ENCODE measurements around the gene CDCA4. TPM values are rescaled to one million over a fixed set of nuclear protein-coding genes. Genes with fewer than 3 reads are reported as not detected.
"Not testable (repeated sequence)": the region's sequence is repeated elsewhere in the genome, so short reads cannot be mapped to it uniquely, and the experiment has no call there.

The CDCA4 gene
- total RNA-seq, 2 experiments from 2014 or later, result 57.1 to 57.5 TPM

- POLR2A ChIA-PET, result interaction anchor here (1.6 to 3.6 kb wide), 4 partner anchors 9 to 33 kb away, joined by 6 to 18 read pairs (median 8); no protein-coding TSS in a partner anchor
- peaks cover 51% of the 10 kb centered on the region for H3K4me1 Mint-ChIP-seq
- not testable (repeated sequence) for H3K27me3 Mint-ChIP-seq, H3K27ac Mint-ChIP-seq, H3K9me3 Mint-ChIP-seq, DNase-seq, H3K4me3 Mint-ChIP-seq
- H3K36me3 Mint-ChIP-seq (ENCODE audit: low read depth), result peaks cover 13% of the 10 kb centered on the region
- CTCF ChIA-PET, result interaction anchor here (2.3 to 3.4 kb wide), 2 partner anchors 17 to 18 kb away, joined by 14 to 36 read pairs; no protein-coding TSS in a partner anchor
Observed at GRCh38 chr14:105027718-105028117, 6.8 kb upstream of the CDCA4 start.

GRCh38 chr14:105026802-105027563 lies 6.1 kb upstream of the CDCA4 start:
- peak overlapping the region; percentile 90 for H3K27ac Mint-ChIP-seq
- H3K9me3 Mint-ChIP-seq, result peaks cover 2% of the 10 kb centered on the region
- peaks cover 51% of the 10 kb centered on the region for H3K4me1 Mint-ChIP-seq
- H3K36me3 Mint-ChIP-seq (ENCODE audit: low read depth), result peaks cover 13% of the 10 kb centered on the region
- no peak overlapping the region for H3K4me3 Mint-ChIP-seq
- ChIA-PET CTCF (interaction anchor here (0.6 to 3.4 kb wide), 3 partner anchors 9 to 51 kb away, joined by 3 to 36 read pairs (median 8); no protein-coding TSS in a partner anchor), POLR2A (interaction anchor here (0.7 to 3.6 kb wide), 7 partner anchors 10 to 274 kb away, joined by 3 to 18 read pairs (median 6); partner anchors contain the start of gene BRF1)
- DNase-seq, result no peak
- no peaks in the 10 kb centered on the region for H3K27me3 Mint-ChIP-seq

- peaks cover 58% of the 10 kb centered on the region for H3K4me1 Mint-ChIP-seq
- peaks cover 17% of the 10 kb centered on the region for H3K36me3 Mint-ChIP-seq (ENCODE audit: low read depth)
- H3K9me3 Mint-ChIP-seq, result peaks cover 2% of the 10 kb centered on the region
- ChIA-PET POLR2A (interaction anchor here (0.7 to 3.6 kb wide), 10 partner anchors 9 to 275 kb away, joined by 3 to 18 read pairs (median 4); partner anchors contain the start of gene BRF1), CTCF (interaction anchor here (0.6 to 3.4 kb wide), 5 partner anchors 9 to 64 kb away, joined by 3 to 36 read pairs (median 5); partner anchors contain the start of gene CLBA1)
- no peaks in the 10 kb centered on the region for H3K27me3 Mint-ChIP-seq
- peak overlapping the region; percentile 90 for H3K27ac Mint-ChIP-seq
- H3K4me3 Mint-ChIP-seq, result peak overlapping the region; percentile 52
- no peak for DNase-seq
Observed at GRCh38 chr14:105026033-105026785, 5.3 kb upstream of the CDCA4 start.

- peaks cover 17% of the 10 kb centered on the region for H3K36me3 Mint-ChIP-seq (ENCODE audit: low read depth)
- H3K9me3 Mint-ChIP-seq, result peaks cover 2% of the 10 kb centered on the region
- ChIA-PET POLR2A (interaction anchor here (0.9 to 3.6 kb wide), 8 partner anchors 11 to 267 kb away, joined by 3 to 18 read pairs (median 4); no protein-coding TSS in a partner anchor), CTCF (interaction anchor here (0.6 to 3.4 kb wide), 6 partner anchors 20 to 65 kb away, joined by 3 to 36 read pairs (median 5); partner anchors contain the start of gene CLBA1)
- peak overlapping the region; percentile 90 for H3K27ac Mint-ChIP-seq
- H3K27me3 Mint-ChIP-seq, result no peaks in the 10 kb centered on the region
- H3K4me1 Mint-ChIP-seq, result peaks cover 58% of the 10 kb centered on the region
- DNase-seq, result no peak
- H3K4me3 Mint-ChIP-seq, result no peak overlapping the region
Observed at GRCh38 chr14:105025429-105025828, 4.5 kb upstream of the CDCA4 start.

- CTCF ChIA-PET, result interaction anchor here (2.5 kb wide), 1 partner anchor 38 kb away, joined by 5 read pairs; the partner anchor contains the start of gene CLBA1
- H3K4me3 Mint-ChIP-seq, result no peak overlapping the region
- H3K27ac Mint-ChIP-seq, result peak overlapping the region; percentile 27
- H3K9me3 Mint-ChIP-seq, result peaks cover 2% of the 10 kb centered on the region
- DNase-seq, result no peak
- POLR2A ChIA-PET, result interaction anchor here (3.6 kb wide), 1 partner anchor 37 kb away, joined by 18 read pairs; no protein-coding TSS in a partner anchor
- H3K27me3 Mint-ChIP-seq, result no peaks in the 10 kb centered on the region
- H3K4me1 Mint-ChIP-seq, result peaks cover 67% of the 10 kb centered on the region
- H3K36me3 Mint-ChIP-seq (ENCODE audit: low read depth), result peaks cover 31% of the 10 kb centered on the region
Observed at GRCh38 chr14:105023791-105024480, 3.1 kb upstream of the CDCA4 start.

GRCh38 chr14:105023144-105023543 lies 2.3 kb upstream of the CDCA4 start:
- H3K27ac Mint-ChIP-seq, result peak overlapping the region; percentile 53
- H3K4me1 Mint-ChIP-seq, result peaks cover 75% of the 10 kb centered on the region
- peak overlapping the region; percentile 26 for H3K4me3 Mint-ChIP-seq
- no peak for DNase-seq
- H3K36me3 Mint-ChIP-seq (ENCODE audit: low read depth), result peaks cover 39% of the 10 kb centered on the region
- no peaks in the 10 kb centered on the region for H3K27me3 Mint-ChIP-seq
- POLR2A ChIA-PET, result interaction anchor here (7.6 kb wide), 1 partner anchor 39 kb away, joined by 120 read pairs; the partner anchor contains the start of gene GPR132
- peaks cover 2% of the 10 kb centered on the region for H3K9me3 Mint-ChIP-seq
- CTCF ChIA-PET, result interaction anchor here (6.2 kb wide), 1 partner anchor 22 kb away, joined by 59 read pairs; no protein-coding TSS in a partner anchor

- Mint-ChIP-seq H3K4me3 (peak overlapping the region; percentile 87), H3K4me1 (peaks cover 76% of the 10 kb centered on the region)
- POLR2A ChIA-PET, result interaction anchor here (2.1 to 7.6 kb wide), 5 partner anchors 11 to 40 kb away, joined by 7 to 120 read pairs (median 44); partner anchors contain the start of genes CLBA1 and GPR132
Observed at GRCh38 chr14:105022276-105022670, 1.4 kb upstream of the CDCA4 start.

GRCh38 chr14:105021656-105022275 lies 883 bp upstream of the CDCA4 start:
- ChIA-PET CTCF (interaction anchor here (0.8 to 6.2 kb wide), 4 partner anchors 23 to 44 kb away, joined by 3 to 59 read pairs (median 4); partner anchors contain the start of genes CLBA1 and GPR132), POLR2A (interaction anchor here (1.0 to 7.6 kb wide), 11 partner anchors 11 to 40 kb away, joined by 3 to 120 read pairs (median 8); partner anchors contain the start of genes CLBA1 and GPR132)
- Mint-ChIP-seq H3K9me3 (peaks cover under 1% of the 10 kb centered on the region), H3K4me3 (peak overlapping the region; percentile 87), H3K27me3 (no peaks in the 10 kb centered on the region), H3K4me1 (peaks cover 77% of the 10 kb centered on the region), H3K36me3 (ENCODE audit: low read depth) (peaks cover 42% of the 10 kb centered on the region), H3K27ac (peak overlapping the region; percentile 84)
- DNase-seq, result peak; percentile 42

More at GRCh38 chr14:105022276-105022670, 1.4 kb upstream of the CDCA4 start:
- Mint-ChIP-seq H3K36me3 (ENCODE audit: low read depth) (peaks cover 42% of the 10 kb centered on the region), H3K9me3 (peaks cover 2% of the 10 kb centered on the region), H3K27ac (no peak overlapping the region), H3K27me3 (no peaks in the 10 kb centered on the region)
- DNase-seq, result no peak
- CTCF ChIA-PET, result interaction anchor here (0.8 to 6.2 kb wide), 2 partner anchors 23 to 43 kb away, joined by 3 to 59 read pairs; partner anchors contain the start of gene GPR132

GRCh38 chr14:105019861-105020814 lies 745 bp downstream of the CDCA4 start:
- DNase-seq, result peak; percentile 63
- ChIA-PET POLR2A (interaction anchor here (0.7 to 7.6 kb wide), 24 partner anchors 9 to 471 kb away, joined by 3 to 120 read pairs (median 6); partner anchors contain the start of genes BRF1, CLBA1, GPR132 and NUDT14), CTCF (interaction anchor here (0.9 to 6.2 kb wide), 6 partner anchors 25 to 268 kb away, joined by 3 to 59 read pairs (median 5); partner anchors contain the start of gene SIVA1)
- Mint-ChIP-seq H3K36me3 (ENCODE audit: low read depth) (peaks cover 58% of the 10 kb centered on the region), H3K4me1 (peaks cover 77% of the 10 kb centered on the region), H3K4me3 (peak overlapping the region; percentile 96), H3K27me3 (no peaks in the 10 kb centered on the region), H3K27ac (peak overlapping the region; percentile 94), H3K9me3 (no peaks in the 10 kb centered on the region)

GRCh38 chr14:105018414-105018813 lies 2.5 kb downstream of the CDCA4 start:
- Mint-ChIP-seq H3K36me3 (ENCODE audit: low read depth) (peaks cover 71% of the 10 kb centered on the region), H3K9me3 (no peaks in the 10 kb centered on the region), H3K4me3 (peak overlapping the region; percentile 96), H3K27me3 (no peaks in the 10 kb centered on the region), H3K4me1 (peaks cover 81% of the 10 kb centered on the region), H3K27ac (peak overlapping the region; percentile 94)
- CTCF ChIA-PET, result interaction anchor here (2.5 to 6.2 kb wide), 2 partner anchors 27 to 43 kb away, joined by 9 to 59 read pairs; no protein-coding TSS in a partner anchor
- POLR2A ChIA-PET, result interaction anchor here (0.7 to 7.6 kb wide), 9 partner anchors 10 to 44 kb away, joined by 3 to 120 read pairs (median 8); partner anchors contain the start of genes CLBA1 and GPR132
- no peak for DNase-seq

Measured in activated CD4-positive, alpha-beta memory T cell treated with anti-CD3 and anti-CD28 coated beads, Interleukin-2, amount 10 ng/mL, durations not matched to agents 7 days and 5 days (primary cell).